HG03460 (cell line): ENCODE results near the gene TTLL8.

Experiments
- ATAC-seq: cut with Tn5 transposase; IDR thresholded peaks from one replicate; pipeline ENCODE4 v1.9.1; 2021; ENCODE audit not compliant: unreplicated experiment

Gene TTLL8

DNA sequence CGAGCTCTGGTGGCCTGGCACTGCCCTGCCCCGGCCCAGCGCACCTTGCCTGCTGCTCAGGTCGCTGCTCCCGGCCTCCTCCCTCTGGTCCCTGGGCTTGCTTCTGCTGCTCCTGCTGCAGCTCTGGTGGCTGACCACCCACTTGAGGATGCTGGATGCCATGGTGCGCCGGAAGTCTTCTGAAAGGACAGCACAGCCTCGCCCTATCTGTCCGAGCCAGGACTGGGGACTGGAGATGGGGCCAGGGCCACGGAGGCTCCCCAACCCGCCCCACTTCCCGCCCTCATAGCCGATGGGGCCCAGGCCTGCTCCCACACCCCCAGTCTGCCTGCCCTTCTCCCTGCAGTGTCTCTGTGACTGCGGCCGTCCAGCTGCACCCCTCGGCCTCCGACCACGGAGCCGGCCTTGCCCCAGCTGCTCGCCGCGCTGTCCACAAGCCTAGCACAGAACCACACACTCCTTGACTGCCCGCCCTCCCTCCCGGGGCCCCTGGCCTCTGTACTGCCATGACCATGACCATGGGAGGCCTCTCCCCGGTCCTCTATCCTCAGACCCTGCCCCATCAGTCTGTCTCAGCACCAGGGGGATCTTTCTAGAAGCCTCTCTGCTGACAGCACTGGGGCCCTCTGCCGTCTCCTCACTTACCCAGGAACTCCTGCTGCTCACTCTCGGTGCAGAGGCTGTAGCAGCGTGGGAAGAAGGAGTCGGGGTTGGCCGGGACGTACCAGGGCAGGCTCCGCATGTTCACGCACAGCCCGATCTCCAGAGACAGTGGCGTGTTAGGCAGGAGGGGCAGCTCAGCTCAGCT lies 12.7 kb downstream of the TTLL8 start:
- no peak for ATAC-seq

DNA sequence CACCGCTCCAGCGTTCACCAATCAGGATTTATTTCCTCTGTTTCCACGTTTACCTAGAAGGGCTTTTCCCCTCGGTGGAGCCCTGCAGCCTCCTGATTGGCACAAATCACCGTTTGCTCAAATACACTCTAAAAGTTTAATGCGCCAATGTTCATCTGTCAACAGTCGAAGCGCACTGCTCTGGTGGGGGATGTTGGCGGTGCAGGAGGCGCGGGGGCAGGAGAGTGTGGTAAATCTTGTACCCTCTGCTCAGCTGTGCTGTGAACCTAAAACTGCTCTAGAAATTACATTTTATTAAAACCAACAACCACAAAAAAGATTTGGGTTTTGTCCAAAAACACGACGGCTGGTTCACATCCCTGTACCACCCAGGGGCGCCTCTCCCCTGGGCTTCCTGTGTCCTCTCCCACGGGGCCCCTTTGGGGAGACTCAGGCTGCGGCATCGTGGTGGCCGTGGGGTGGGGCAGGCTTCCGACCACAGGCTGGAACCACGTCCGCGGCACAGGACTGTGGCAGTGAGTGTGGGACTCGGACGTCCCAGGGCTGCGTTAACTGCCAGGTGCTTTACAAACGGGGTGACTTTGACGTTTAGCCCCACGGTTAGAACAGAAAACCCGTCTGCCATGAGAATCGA lies 13.5 kb downstream of the TTLL8 start:
- no peak for ATAC-seq

- no peak for ATAC-seq
Observed at GRCh38 chr22:50041361-50042065, 16.6 kb downstream of the TTLL8 start.

DNA sequence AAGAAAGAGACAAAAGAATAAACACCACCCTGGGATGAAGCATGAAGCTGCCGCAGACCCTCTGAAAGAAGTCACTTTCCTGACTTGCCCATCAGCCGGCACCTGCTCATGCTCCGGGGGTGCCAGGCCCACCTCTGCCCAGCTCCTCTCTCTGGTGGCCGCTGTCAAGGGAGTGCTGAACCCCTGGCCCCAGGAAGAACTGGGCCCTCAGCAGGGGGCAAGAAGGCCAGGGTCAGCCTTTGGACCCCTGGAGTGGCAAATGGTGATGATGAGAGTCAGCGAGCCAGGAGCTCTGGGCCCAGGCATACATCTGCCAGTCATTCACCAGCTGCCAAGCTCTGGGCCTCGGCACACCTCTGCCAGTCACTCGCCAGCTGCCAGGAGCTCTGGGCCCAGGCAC lies 17.4 kb downstream of the TTLL8 start:
- no peak for ATAC-seq

DNA sequence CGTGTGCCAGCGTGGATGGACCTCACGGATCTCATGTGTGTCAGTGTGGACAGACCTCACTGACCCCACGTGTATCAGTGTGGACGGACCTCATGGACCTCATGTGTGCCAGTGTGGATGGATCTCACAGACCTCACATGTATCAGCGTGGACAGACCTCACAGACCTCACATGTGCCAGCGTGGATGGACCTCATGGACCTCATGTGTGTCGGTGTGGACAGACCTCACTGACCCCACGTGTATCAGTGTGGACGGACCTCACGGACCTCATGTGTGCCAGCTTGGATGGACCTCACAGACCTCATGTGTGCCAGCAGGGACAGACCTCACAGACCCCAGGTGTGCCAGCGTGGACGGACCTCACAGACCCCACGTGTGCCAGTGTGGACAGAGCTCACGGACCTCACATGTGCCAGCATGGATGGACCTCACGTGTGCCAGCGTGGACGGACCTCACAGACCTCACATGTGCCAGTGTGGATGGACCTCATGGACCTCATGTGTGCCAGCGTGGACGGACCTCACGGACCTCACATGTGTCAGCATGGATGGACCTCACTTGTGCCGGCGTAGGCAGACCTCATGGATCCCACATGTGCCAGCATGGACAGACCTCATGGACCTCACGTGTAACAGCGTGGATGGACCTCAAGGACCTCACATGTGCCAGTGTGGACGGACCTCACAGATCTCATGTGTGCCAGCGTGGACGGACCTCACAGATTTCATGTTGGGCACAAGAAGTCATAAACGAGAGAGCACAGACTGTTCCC lies 18.2 kb downstream of the TTLL8 start:
- no peak for ATAC-seq

- ATAC-seq, result no peak
Observed at GRCh38 chr22:50035976-50036724, 21.9 kb downstream of the TTLL8 start.

DNA sequence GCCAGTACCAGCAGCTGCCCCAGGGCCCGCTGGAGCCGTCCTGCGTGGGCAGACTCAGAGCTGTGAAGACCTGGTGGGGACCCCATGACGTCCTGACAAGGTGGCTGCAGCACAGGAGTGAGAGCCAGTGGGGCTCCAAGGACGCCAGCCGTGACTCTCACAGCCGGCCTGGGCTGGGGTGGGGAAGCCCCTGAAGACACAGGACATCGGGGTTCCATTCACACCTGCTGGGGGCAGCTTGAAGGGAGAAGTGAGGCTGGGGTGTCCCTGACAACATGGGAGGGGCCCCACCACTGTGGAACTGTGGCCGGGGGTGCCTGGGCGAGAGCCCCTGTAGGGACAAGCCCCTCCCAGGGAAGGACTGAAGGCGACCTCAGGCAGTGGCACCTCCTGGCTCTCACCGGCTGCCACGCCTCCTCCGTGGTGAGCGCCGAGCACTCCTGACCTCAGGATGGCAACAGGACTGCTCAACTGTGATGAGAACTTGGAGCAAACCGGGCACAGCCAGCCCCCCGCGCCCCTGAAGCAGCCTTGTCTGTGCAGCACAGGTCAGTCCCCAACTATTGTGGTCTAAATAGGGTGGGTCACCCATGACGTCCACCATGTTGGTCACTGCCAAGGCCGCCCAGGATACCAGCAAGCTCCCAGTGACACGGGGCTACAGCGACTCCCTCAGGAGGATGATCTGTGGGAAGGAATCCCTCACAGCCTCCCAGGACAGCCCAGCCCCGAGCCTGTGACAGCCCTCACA lies 22.8 kb downstream of the TTLL8 start:
- no peak for ATAC-seq

GRCh38 chr22:50034126-50035081 lies 23.7 kb downstream of the TTLL8 start:
- no peak for ATAC-seq

DNA sequence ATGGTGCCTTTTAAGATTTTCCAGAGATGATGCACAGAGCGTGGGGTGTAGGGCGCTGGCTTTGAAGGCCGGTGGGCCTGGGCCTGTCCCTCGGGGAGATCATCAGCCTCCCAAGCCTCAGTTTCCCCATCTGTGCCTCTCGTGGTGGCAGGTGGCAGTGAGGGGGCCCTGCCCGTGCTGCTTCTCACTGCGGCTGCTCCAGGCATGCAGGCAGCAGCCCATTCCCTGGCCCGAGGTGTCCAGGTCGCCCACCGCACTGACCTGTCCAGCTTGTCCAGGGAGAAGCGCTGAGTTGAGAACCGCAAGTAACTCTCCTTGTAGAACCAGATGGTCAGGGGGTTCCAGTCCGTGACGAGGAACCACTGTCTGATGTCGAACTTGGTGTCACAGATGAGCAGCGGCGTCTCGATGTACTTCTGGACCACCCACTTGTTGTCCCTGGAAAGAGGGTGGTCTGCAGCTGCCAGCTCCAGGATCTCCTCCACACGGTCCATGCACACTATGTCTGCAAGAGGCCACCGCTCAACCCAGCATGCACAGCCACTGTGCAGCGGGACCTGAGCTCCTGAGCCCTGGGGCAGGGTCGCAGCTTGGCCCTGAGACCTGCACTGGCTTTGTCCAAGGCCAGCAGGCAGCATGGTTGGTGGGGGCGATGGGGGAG lies 25.0 kb downstream of the TTLL8 start:
- no peak for ATAC-seq

DNA sequence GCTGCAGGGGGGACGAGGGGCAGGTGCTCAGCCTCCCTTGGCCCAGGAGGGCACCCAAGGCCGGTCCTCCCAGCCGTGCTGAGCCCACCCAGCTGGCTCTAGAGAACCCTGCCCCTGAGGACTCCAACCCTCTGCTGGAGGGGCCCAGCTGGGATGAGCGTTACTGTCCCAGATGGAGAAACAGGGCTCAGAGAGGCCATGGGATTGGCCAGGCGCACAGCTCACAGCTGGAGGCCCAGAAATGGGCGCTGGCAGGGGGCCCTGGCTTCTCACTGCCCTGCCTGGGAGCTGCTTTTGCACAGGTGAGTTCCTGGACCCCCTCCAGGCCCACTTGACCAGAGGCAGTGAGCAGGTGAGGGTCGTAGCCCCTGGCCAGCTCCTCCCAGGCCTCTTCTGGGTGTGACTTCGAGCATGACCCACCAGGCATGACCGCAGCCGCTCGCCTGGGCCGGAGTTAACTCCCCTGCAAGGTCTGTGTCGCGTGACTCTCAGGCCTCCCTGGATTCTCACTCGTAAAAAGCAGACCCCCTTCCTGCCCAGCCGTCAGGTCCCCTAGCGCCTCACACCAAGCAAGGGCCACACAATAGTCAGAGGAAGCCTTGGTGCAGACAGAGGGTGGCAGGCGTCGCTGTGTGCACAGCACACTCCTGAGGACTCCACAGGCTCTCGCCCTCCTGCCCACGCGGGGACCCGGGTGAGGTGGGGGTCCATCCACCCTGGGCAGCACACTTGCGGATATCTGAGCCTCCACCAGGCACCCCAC lies 25.8 kb downstream of the TTLL8 start:
- ATAC-seq, result no peak

- ATAC-seq, result no peak
Observed at GRCh38 chr22:50031189-50032091, 26.7 kb downstream of the TTLL8 start.

- ATAC-seq, result peak; percentile 57
Observed at GRCh38 chr22:50030297-50031188, 27.6 kb downstream of the TTLL8 start.

DNA sequence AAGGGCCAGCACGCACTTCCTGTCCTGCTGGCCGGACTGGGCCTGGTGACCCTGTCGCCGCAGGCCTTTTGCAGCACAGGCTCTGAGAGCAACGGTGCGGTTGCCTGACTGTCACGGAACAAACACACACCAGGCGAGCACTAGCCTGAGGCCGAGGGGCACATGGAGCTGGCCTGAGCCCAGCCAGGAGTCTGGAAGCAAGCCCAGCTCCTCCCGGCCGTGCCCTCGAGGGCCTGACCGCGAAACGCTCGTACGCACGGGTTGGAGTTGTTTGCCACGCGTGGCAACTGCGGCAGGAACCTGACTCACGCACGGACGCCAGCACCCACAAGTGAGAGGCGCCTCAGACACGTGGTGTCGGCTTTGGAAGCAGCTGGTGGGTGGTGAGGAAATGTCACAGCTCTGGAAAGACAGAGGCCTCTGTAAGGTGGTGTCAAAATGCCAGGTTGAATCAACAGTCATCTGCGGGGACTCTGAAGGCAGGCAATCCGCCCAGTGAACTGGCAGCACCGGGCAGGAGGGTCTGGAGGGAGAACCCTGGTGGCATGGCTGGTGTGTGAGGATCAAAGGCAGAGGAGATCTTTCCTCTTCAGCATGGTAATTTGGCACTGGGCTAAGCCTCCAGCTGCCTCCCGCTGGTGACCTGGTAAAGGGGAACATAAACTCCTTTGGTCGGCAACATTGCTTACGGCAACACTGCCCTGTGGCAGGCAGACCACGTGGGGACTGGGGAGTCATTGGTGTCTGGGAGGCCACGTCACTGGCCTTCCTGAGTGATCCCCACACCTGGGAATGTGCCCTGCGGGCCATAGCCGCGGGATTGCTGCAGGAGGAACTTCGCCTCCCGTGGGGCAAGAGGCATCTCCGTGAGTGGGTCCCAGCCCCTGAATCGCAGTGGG lies 30.2 kb downstream of the TTLL8 start:
- no peak for ATAC-seq

GRCh38 chr22:50025993-50026392 lies 32.1 kb downstream of the TTLL8 start:
- ATAC-seq, result no peak
